Endodermal cell (in vitro differentiated cells): ENCODE measurements around the gene PPP1R26. TPM values are rescaled to one million over a fixed set of nuclear protein-coding genes. Genes with fewer than 3 reads are reported as not detected.

Experiments
- DNase-seq: peaks from one replicate; pipeline ENCODE4 v3.0.0-alpha.2; 2017
- H3K27ac ChIP-seq: 2 replicates; pipeline ENCODE4 v1.5.1; 2013; ENCODE audit warnings: mild to moderate bottlenecking, low read depth, low read length, moderate library complexity
- H3K27me3 ChIP-seq: 2 replicates; pipeline ENCODE4 v1.6.1; 2013; ENCODE audit warnings: mild to moderate bottlenecking, low read length, moderate library complexity; ENCODE audit not compliant: insufficient read depth, control insufficient read depth, poor library complexity, severe bottlenecking
- H3K36me3 ChIP-seq: 2 replicates; pipeline ENCODE4 v1.7.0; 2013; ENCODE audit warnings: mild to moderate bottlenecking, low read length, moderate library complexity; ENCODE audit not compliant: control insufficient read depth, insufficient read depth
- H3K4me1 ChIP-seq: one replicate; pipeline ENCODE4 v1.7.0; 2013; ENCODE audit warnings: low read length; ENCODE audit not compliant: control insufficient read depth, insufficient read depth
- H3K4me3 ChIP-seq: 2 replicates; pipeline ENCODE4 v1.5.1; 2013; ENCODE audit warnings: mild to moderate bottlenecking, low read length, moderate library complexity
- H3K9ac ChIP-seq: 2 replicates; pipeline ENCODE4 v1.6.1; 2013; ENCODE audit warnings: mild to moderate bottlenecking, low read length, moderate library complexity; ENCODE audit not compliant: poor library complexity, severe bottlenecking; ENCODE audit errors: extremely low read depth
- H3K9me3 ChIP-seq: 2 replicates; pipeline ENCODE4 v1.6.1; 2013; ENCODE audit warnings: mild to moderate bottlenecking, low read length, moderate library complexity; ENCODE audit not compliant: control insufficient read depth
- H3K27ac Mint-ChIP-seq: 2 replicates; pipeline ENCODE4 v1.8.0; 2020; ENCODE audit warnings: mixed read lengths
- H3K27me3 Mint-ChIP-seq: 2 replicates; pipeline ENCODE4 v1.8.0; 2021; ENCODE audit warnings: mild to moderate bottlenecking, mixed read lengths; ENCODE audit not compliant: insufficient read depth
- H3K36me3 Mint-ChIP-seq: 2 replicates; pipeline ENCODE4 v1.8.0; 2020; ENCODE audit warnings: low read depth, mixed read lengths
- H3K4me1 Mint-ChIP-seq: 2 replicates; pipeline ENCODE4 v1.8.0; 2020; ENCODE audit warnings: mixed read lengths
- H3K4me3 Mint-ChIP-seq: 2 replicates; pipeline ENCODE4 v1.8.0; 2020; ENCODE audit warnings: mild to moderate bottlenecking, moderate library complexity, mixed read lengths
- H3K9me3 Mint-ChIP-seq: 2 replicates; pipeline ENCODE4 v1.8.0; 2020; ENCODE audit warnings: mild to moderate bottlenecking, mixed read lengths
- CTCF ChIP-seq: fragments of 200-600 bp; sonication (generic); conservative IDR thresholded peaks from 2 replicates; pipeline ENCODE4 v1.5.0; 2021; ENCODE audit warnings: antibody characterized with exemption, mild to moderate bottlenecking
- WGBS, 2 experiments: methylation state at CpG; one replicate each; pipeline versions ENCODE4 v1.1.5 to v1.1.7; 2013; ENCODE audit warnings: missing lambda C conversion rate in 2 of 2, mixed read lengths in 1 of 2; ENCODE audit not compliant: insufficient coverage in 1 of 2, insufficient read length in 1 of 2; 5-methylcytosine and 5-hydroxymethylcytosine counted together
- total RNA-seq, 2 donors: library from RNA; stranded (reverse); fragmentation: NEBNext Ultra II Directional in 1 of 2; extraction: Animal tissue kit (Norgen Biotek cat#: 25700) in 1 of 2; gene quantifications; 2 replicates in 1 of 2; 3 replicates in 1 of 2; pipeline ENCODE4 v1.2.1, GENCODE V29; 2021

Gene PPP1R26
- total RNA-seq, 2 donors from 2014 or later = 43.2 to 54.5 TPM

- Mint-ChIP-seq H3K27me3 (no peaks in the 10 kb centered on the region), H3K4me3 (no peak overlapping the region), H3K4me1 (peaks cover 37% of the 10 kb centered on the region)
These were observed 37.5 kb upstream of the PPP1R26 start for GRCh38 chr9:135442075-135442474.

GRCh38 chr9:135443797-135444425 is 35.7 kb upstream of the PPP1R26 start:
- Histone ChIP-seq H3K36me3 (no peaks in the 10 kb centered on the region), H3K4me1 (no peaks in the 10 kb centered on the region), H3K9me3 (no peaks in the 10 kb centered on the region), H3K27me3 (no peaks in the 10 kb centered on the region), H3K27ac (no peak overlapping the region), H3K4me3 (no peak overlapping the region), H3K9ac (no peak overlapping the region)
- Mint-ChIP-seq H3K4me1 (peaks cover 35% of the 10 kb centered on the region), H3K4me3 (no peak overlapping the region), H3K9me3 (no peaks in the 10 kb centered on the region), H3K27me3 (no peaks in the 10 kb centered on the region), H3K27ac (no peak overlapping the region), H3K36me3 (no peaks in the 10 kb centered on the region)
- no peak for TF ChIP-seq CTCF
- 91 to 92% methylated on average over 26 to 28 of the region's 28 CpGs for WGBS, 2 experiments
- no peak for DNase-seq

More at GRCh38 chr9:135442075-135442474, 37.5 kb upstream of the PPP1R26 start:
- Histone ChIP-seq H3K27ac (no peak overlapping the region), H3K27me3 (no peaks in the 10 kb centered on the region), H3K4me3 (no peak overlapping the region), H3K9me3 (no peaks in the 10 kb centered on the region), H3K4me1 (no peaks in the 10 kb centered on the region), H3K36me3 (no peaks in the 10 kb centered on the region), H3K9ac (no peak overlapping the region)
- H3K36me3 Mint-ChIP-seq = no peaks in the 10 kb centered on the region
- no peak for TF ChIP-seq CTCF
- 92 to 95% methylated on average over 10 of the region's 10 CpGs for WGBS, 2 experiments
- no peak for DNase-seq
- H3K27ac Mint-ChIP-seq = no peak overlapping the region
- peaks cover 13% of the 10 kb centered on the region for H3K9me3 Mint-ChIP-seq

GRCh38 chr9:135447126-135447525 is 32.5 kb upstream of the PPP1R26 start:
- Histone ChIP-seq H3K4me3 (no peak overlapping the region), H3K9me3 (no peaks in the 10 kb centered on the region), H3K27me3 (no peaks in the 10 kb centered on the region), H3K36me3 (no peaks in the 10 kb centered on the region), H3K4me1 (no peaks in the 10 kb centered on the region), H3K27ac (no peak overlapping the region), H3K9ac (no peak overlapping the region)
- Mint-ChIP-seq H3K27ac (no peak overlapping the region), H3K27me3 (no peaks in the 10 kb centered on the region), H3K36me3 (no peaks in the 10 kb centered on the region), H3K9me3 (no peaks in the 10 kb centered on the region), H3K4me1 (peaks cover 6% of the 10 kb centered on the region), H3K4me3 (no peak overlapping the region)
- no peak for DNase-seq
- TF ChIP-seq CTCF = no peak
- 89 to 93% methylated on average over 3 to 12 of the region's 12 CpGs for whole genome bisulfite sequencing, 2 experiments
